GM19372 (cell line): ENCODE results near the gene CARD11.
"Not testable (repeated sequence)": the region's sequence is repeated elsewhere in the genome, so short reads cannot be mapped to it uniquely, and the experiment has no call there.

Source experiments
- ATAC-seq: cut with Tn5 transposase; IDR thresholded peaks from one replicate; pipeline ENCODE4 v1.9.1; 2021; ENCODE audit warnings: mild to moderate bottlenecking, low read depth, moderate library complexity; ENCODE audit not compliant: unreplicated experiment

Gene CARD11

DNA sequence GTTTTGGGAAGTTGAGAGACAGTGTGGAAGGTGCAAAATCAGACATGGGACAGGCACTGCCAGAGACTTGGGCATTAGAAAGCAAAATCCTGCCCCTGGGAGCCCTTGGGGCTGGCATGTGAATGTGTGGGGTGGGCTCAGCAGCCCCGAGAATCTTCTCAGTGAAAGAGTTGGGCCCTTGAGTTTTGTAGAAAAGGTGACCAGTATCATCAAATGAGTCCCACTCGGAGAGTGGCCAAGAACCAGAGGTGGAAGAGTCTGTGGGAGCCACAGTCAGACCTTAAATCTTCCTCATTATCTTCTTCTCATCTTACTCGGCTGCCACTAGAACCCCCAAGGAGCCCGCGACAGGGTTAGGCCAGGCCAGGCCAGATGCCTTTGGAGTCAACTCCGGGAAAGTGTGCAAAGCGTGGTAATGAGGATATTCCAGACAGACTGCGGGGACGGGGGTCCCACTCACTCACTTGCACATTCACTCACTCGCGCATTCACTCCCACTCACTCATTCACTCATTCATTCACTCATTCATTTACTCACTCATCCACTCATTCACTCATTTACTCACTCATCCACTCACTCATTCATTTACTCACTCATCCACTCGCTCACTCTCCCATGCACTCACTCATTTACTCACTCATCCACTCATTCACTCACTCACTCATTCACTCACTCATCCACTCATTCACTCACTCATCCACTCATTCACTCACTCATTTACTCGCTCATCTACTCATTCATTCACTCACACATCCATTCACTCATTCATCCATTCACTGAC lies 74.9 kb downstream of the CARD11 start:
- ATAC-seq, result no peak

DNA sequence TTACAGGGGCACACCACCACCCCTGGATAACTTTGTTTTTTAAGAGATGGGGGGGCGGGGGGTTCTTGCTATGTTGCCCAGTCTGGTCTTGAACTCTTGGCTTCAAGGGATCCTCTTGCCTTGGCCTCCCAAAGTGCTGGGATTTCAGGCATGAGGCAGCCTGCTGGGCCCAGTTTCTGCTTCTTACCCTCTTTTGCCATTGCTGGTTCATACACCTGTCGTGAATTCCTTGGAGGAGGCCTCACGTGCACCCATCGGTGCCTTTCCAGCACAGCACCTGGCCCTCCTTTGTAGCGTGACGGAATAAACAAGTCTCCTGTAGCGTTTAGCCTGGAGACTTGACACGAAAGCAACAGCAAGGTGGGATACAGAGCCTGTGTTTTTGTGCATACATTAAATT lies 75.5 kb downstream of the CARD11 start:
- ATAC-seq, result no peak

DNA sequence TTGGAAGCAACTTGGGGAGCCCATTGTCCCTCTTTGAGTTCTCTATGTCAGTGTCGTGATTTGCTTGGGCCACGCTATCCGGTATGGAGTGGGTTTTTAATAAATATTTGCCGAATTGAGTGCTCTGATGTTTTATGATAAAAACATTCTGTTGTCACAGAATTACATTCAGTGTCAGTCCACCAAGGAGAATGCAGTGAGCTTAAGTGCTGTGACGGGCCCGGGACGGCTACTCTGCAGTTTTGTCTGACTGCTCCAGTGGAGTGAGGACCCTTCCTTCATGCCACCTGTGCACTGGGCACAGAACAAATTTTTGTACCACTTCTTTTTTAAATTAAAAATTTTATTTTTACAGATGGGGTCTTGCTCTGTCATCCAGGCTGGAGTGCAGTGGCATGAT lies 76.0 kb downstream of the CARD11 start:
- ATAC-seq, result no peak

DNA sequence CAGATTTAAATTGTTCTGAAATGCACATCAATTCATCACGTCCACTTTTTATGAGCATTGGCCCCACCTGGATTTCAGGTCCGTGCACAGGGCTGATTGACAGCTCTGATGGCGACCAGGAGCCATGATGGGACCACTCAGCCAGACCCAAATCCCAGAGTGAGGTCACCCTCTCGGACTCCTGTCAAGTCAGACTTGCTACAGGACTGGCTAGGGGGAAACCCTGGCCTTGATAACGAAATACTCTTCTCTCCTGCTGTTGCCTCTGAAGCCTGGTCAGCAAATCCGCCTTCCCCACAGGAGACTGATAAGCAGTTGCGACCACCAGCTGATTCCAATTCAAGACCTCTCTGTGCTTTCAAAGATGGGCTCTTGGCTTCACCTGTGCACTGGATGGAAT lies 76.4 kb downstream of the CARD11 start:
- no peak for ATAC-seq

DNA sequence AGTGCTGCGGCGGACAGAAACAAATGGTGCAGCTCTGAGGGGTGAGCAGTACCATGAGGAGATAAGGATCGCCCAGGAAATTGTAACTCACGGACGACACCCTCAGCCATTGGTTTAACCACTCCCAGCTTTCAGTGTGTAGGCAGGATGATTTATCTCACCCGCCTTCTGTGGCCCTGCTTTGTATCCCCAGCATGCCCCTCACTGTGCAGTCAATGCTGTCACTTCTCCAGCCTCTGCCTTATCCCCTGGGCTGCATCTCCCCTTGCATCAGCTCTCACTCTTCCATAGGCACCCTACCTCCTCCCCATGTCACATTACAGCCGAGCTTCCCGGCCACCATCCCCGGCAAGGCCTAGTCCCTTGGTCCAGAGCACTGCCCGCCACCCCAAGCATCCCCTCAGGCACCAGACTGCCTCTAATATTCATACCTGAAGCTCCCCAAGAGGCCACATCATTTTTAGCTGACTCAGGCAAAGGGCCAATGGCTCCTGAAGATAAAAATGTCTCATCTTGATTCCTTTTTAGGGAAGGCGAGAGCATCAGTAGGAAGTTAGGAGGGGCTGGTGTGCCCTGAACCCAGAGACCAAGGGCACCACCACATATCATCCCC lies 77.1 kb downstream of the CARD11 start:
- ATAC-seq, result no peak

DNA sequence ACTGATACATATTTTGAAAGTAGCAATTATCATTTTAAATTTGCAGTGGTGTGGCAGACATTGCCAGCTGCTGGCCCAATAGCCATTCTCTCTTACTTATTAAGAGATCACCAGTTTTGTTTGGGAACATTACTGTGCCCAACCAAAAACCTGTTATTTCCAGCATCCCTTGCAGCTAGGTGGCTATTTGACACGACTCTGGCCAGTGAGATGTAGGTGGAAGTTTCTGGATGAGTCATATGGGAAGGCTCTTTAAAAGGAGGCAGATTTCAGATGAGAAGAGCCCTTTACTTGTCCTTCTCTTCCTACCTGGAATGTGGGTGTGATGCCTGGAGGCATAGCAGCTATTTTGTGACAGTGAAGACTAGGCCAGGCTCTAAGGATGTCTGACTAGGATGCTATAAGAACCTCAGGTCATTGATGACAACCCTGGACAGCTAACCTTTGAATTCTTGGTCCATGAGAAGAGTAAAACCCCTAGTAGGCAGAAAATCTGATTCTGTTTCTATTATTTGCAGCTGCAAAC lies 77.9 kb downstream of the CARD11 start:
- no peak for ATAC-seq

DNA sequence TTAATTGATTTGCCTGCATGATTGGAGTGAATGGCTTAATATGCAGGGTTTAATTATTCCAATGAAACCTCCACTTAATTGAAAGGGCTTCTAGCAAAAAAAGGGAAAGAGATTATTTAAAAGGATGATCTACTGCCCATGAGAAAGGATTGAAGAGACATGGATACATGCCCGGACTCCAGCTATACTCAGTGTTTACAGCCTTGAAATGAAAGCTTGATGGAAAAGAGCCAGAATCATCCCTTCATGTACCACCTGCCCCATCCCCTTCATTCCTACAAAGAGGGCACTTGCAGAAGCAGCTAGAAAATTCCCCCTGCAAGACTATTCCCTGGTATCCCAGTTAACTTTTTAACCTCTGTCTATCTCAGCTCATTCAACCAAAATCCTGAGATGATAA lies 78.4 kb downstream of the CARD11 start:
- no peak for ATAC-seq

DNA sequence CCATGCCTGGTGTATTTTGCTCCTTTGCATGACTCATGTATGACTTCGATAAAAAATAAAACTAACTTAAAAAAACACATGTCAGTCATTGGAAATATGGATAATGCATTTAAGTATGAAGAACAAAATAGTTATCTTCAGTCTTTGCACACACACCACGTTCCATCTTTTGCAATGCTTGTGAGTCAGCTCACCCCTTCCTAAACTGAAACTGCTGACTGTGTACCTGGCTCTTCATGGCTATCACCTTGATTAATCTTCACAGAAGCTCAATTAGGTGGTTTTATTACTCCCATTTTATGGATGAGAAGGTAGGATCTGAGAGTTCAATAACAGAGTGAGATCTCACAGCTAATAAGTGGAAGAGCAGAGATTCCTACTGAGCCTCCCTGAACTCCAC lies 79.5 kb downstream of the CARD11 start:
- ATAC-seq, result no peak

DNA sequence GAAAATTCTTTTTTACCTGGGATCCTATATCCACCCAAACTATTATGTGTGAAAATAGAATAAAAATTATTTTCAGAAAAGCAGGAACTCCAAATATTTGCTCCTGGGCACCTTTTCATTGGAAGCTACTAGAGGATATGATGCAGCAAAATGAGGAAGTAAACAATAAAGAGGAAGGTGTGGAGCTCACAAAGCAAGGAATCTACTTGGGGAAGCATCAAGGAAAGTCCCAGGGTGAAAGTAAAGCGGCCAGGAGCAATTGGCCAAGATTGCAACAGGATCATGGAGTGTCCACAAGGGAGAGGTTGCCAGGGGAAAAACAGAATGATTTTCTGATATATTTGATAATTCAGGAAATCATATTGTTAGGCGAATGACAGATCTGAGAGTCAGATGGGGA lies 80.8 kb downstream of the CARD11 start:
- ATAC-seq, result no peak

DNA sequence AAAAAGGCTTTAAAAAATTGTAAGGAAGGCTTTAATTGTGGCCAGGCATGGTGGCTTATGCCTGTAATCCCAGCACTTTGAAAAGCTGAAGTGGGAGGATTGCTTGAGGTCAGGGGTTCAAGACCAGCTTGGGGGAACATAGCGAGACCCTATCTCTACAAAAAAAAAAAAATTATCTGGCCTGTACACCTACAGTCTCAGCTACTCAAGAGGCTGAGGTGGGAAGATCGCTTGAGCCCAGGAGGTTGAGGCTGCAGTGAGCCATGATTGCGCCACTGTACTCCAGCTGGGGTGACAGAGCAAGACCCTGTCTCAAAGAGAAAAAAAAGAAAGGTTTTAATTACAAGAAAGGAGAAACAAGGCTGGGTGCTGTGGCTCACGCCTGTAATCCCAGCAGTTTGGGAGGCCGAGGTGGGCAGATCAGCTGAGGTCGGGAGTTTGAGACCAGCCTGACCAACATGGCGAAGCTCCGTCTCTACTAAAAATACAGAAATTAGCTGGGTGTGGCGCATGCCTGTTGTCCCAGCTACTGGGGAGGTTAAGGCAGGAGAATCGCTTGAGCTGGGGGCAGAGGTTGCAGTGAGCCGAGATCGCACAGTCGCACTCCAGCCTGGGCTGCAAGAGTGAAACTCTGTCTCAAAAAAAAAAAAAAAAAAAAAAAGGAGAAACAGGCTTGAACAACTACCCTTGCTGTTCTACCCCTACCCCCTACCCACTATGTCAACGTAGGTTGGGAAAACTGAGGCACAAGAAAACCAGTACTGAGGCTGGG lies 83.7 kb downstream of the CARD11 start:
- ATAC-seq, result no peak

DNA sequence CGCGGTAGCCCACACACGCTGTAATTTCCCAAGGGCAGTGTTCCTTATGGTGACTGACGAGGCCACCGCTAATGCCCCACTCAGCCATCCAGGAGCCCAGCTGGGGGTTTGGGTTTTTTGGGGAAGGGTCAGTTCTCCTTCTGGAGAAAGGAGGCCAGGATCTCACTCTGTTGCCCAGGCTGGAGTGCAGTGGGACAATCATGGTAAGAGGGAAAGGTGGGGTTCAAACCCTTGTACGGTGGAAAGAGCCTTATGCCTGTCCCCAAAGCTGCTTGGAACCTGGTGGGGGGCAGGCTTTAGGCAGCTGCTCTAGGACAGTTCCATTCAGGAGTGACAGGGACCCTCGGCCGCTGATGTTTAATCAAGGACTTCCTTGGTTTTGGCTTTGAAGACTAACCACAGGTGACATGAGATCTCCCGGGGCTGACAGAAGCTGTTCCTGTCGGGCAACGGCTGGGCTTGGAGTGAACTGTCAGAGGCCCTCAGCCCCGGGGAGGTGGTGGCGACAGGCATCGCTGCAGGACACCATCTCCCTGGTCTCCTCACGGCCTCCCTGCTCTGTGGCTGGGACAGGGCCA lies 84.5 kb downstream of the CARD11 start:
- ATAC-seq, result no peak

DNA sequence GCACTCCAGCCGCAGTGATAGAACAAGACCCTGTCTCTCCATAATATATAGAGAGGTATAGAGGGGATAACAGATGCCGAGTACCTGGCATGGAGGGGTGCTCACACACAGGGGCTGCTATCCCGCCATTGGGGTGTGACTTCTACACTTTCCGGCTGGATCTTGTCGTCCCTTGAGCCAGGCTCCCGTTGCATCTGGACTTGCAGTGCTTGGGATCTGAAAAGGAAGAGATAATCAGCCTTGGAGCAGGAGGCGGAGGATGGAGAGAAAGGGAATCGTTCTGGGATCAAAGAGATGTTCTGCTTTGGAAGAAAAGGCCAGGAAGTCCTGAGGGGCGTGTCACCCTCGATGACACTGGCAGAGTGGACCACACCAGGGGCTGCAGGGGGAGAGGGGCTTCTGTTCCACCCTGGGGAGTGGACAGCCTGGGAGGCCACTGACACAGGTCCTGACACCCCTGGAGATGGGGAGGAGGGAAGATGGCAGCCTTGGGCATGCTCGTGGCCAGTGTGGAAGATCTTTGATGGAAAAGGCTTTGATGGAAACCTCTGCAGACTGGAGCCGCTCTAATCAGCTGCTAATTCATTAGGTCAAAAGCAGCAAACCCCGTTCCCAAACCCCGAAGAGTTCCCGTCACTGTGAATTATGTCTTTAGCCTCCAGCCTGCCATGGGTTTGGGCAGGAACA lies 85.1 kb downstream of the CARD11 start:
- no peak for ATAC-seq

DNA sequence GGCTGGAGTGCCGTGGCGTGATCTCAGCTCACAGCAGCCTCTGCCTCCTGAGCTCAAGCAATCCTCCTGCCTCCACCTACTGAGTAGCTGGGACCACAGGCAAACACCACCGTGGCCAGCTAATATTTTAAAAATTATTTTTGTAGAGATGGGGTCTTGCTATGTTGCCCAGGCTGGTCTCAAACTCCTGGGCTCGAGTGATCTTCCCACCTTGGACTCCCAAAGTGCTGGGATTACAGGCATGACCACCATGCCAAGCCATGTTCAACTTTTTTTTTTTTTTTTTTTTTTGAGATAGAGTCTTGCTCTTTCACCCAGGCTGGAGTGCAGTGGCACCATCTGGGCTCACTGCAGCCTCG lies 86.3 kb downstream of the CARD11 start:
- not testable (repeated sequence) for ATAC-seq

DNA sequence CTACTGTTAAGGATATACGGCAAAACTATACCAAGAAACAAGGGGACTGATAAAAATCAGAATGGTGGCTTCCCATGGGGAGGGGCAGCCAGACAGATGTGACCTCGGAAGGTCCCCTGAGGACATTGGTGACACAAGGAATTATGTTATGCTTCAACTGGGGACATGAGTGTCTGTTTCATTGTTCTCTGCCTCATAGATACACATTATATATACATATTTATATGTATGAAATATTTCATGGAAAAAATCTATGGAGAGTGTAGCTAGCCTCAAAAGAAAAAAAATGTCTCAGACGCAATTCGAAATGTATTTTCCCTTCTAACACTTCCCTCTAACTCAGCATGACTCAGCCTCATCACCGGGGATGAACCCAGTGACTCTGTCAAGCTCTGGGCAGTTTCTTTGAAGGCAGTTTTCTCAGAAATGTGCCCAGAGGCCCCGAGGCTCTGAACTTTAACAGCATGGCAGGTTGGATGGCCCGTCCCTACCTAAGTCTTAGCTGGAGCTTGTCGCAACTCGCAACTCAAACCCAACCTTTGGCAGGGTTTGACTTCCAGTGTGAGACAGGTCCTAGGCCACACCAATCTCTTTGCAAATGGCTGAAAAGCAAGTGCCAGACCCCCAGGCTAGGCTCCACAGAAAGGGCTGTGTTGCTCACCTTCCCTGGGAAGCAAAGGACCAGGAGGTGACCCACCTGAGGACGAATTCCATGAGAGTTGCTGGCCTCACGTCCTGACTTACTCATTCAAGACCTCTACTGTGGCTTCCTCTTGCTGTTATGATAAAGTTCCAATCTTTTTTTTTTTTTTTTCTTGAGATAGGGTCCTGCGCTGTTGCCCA lies 86.9 kb downstream of the CARD11 start:
- no peak for ATAC-seq

DNA sequence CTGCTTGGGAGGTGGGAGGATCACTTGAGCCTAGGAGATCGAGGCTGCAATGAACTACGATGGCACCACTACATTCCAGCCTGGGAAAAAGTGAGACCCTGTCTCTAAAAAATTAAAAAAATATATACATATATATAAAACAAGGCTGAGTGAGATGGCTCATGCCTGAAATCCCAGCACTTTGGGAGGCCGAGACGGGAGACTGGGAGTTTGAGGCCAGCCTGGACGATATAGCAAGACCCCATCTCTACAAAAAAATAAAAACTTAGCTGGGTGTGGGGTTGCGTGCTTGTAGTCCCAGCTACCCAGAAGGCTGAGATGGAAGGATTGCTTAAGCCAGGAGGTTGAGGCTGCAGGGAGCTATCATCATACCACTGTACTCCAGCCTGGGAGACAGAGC lies 87.6 kb downstream of the CARD11 start:
- no peak for ATAC-seq

DNA sequence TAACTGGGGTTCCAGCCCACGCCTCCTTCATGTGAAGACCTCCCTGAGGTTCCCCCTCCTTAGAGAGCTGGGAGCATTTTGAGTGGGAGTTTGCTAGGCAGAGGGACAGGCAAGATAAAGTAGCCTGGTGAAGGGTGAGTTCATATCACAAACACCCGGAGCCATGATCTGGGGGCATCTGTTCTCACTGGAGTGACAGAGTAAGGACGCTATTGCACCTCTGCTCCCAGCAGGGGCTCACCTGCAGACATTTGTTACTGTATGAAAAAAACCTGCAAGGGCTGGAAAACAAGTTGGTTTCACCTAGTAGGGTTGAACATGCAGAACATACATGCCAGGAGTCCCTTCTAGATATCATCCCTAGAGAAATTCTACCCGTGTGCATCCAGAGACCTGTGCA lies 88.4 kb downstream of the CARD11 start:
- no peak for ATAC-seq

DNA sequence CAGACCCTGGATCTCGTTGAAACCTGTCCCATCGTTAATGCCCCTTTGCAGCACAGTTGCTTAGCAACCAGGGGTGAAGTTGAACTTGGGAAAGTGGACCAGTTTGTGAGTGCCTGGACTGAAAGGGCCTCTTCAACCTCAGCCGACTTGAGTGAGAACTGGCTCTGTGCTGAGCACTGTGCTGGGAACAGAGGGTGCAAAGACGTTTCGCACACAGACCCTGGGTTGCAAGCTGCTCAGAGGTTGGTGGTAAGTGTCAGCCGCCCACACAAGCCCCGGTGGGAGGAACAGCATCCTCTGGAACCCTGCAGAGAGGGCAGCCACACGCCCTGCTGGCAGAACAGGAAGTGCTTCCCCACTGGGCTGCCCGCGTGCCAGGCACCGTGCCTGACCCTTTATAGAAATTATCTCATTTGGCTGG lies 89.2 kb downstream of the CARD11 start:
- no peak for ATAC-seq

DNA sequence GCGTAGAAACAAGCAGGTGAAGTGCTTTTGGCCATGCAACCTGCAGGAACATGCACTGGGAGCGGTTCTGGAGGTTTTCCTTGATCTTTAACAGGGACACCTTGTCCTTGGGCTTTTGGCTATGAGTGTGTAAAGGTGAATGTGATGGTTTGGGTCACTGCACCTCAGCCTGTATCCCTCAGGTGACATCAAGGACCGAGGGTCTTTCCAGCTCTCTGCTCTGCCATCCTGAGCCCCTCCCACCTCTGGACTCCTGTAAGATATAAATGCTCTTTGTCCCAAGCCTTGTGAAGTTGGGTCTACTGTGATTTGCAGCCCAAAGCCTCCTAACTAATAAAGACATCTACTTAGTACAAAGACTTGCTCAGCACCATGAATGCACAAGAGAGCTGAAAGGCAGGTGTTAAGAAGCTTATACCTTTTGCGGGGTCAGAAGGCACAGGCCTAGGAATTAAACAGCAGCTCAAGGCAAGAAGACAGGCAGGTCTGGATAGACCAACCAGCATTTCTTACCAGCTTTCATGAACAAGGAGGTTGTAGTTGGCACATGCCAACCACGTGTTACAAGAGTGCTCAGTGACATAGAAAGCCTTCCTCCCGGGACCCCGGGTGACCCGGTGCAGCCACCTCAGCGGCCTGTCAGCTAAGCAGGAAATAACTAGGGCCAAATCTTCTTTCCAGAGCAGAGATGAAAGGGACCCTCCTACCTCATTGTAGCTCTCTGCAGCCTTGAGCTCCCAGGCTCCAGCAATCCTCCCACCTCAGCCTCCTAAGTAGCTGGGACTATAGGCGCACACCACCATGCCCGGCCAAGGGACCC lies 89.9 kb downstream of the CARD11 start:
- ATAC-seq, result no peak

DNA sequence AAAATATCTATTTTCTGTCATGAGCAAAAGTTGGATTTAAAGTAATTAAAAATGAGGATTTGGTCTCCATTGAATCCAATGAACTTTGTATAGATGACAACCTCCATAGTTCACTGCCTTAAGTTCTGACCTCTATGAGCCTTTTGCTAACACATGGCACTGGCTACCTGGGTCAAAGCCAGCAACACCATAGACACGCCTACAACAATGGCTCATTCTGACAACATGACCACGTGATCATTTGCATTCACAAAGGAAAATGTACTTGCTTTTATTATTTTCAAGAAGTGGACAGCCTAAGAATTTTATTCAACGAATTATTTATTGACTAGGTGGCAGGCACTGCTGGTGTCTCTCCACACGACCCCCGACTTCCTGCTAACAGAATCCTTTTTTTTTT lies 90.6 kb downstream of the CARD11 start:
- ATAC-seq, result no peak
